B cell (primary cell): Measurements from ENCODE around the gene CYB5B. TPM values are rescaled to one million over a fixed set of nuclear protein-coding genes. Genes with fewer than 3 reads are reported as not detected.

ENCODE experiments used
- ATAC-seq: fragments of 200-7000 bp; cut with Tn5 transposase; one replicate; pipeline ENCODE4 v1.10.0; 2021; ENCODE audit warnings: low read depth, mild to moderate bottlenecking, moderate number of reproducible peaks, moderate library complexity
- CTCF ChIA-PET: fragments of 350-600 bp; sonication (Branson Sonifier 250); formaldehyde crosslinking; loops from one replicate; lab custom pipeline; 2021; ENCODE audit warnings: antibody characterized with exemption, inconsistent platforms; lab: Charles Lee
- POLR2A ChIA-PET: fragments of 350-600 bp; sonication (Branson Sonifier 250); formaldehyde crosslinking; loops from one replicate; lab custom pipeline; 2021; ENCODE audit warnings: antibody characterized with exemption; lab: Charles Lee
- DNase-seq: peaks from one replicate; pipeline ENCODE4 v3.0.0; 2013
- H2AFZ ChIP-seq: 2 replicates; pipeline ENCODE4 v1.6.1; 2012; ENCODE audit warnings: mild to moderate bottlenecking, low read depth, low read length; ENCODE audit not compliant: insufficient read depth, poor library complexity, severe bottlenecking
- H3K27ac ChIP-seq, 2 donors: 1 replicate in 1 of 2; 2 replicates in 1 of 2; pipeline ENCODE4 v1.5.1; 2012 to 2013; ENCODE audit warnings: low read length in 2 of 2, mild to moderate bottlenecking in 2 of 2, moderate library complexity in 1 of 2
- H3K27me3 ChIP-seq, 4 experiments: fragments of 200-600 bp in 1 of 4; sonication (generic) in 1 of 4; replicated peaks in 1 of 4; 1 replicate in 2 of 4; 2 replicates in 2 of 4; pipeline versions ENCODE4 v1.6.1 to v1.7.0; 2013 to 2016; ENCODE audit warnings: low read length in 3 of 4, mild to moderate bottlenecking in 2 of 4, mixed read lengths in 1 of 4, moderate library complexity in 1 of 4; ENCODE audit not compliant: insufficient read depth in 4 of 4, control insufficient read depth in 3 of 4; ENCODE audit errors: control extremely low read depth in 1 of 4
- H3K36me3 ChIP-seq, 2 experiments: replicated peaks in 1 of 2; 1 replicate in 1 of 2; 2 replicates in 1 of 2; pipeline versions ENCODE4 v1.6.1 to v1.7.1; 2013; ENCODE audit warnings: low read length in 1 of 2; ENCODE audit not compliant: insufficient read depth in 2 of 2, control insufficient read depth in 1 of 2; ENCODE audit errors: control extremely low read depth in 1 of 2, extremely low read depth in 1 of 2
- H3K4me1 ChIP-seq, 2 donors: fragments of 200-600 bp in 1 of 2; sonication (generic) in 1 of 2; 1 replicate in 1 of 2; 2 replicates in 1 of 2; pipeline versions ENCODE4 v1.5.1 to v1.6.1; 2013 to 2017; ENCODE audit warnings: low read length in 2 of 2; ENCODE audit not compliant: control insufficient read depth in 2 of 2, insufficient read depth in 2 of 2
- H3K4me2 ChIP-seq: replicated peaks from 2 replicates; pipeline ENCODE3; 2012; ENCODE audit warnings: mild to moderate bottlenecking, low read depth, low read length; ENCODE audit not compliant: poor library complexity, severe bottlenecking
- H3K4me3 ChIP-seq, 5 experiments: fragments of 200-600 bp in 1 of 5; sonication (generic) in 1 of 5; 1 replicate in 3 of 5; 2 replicates in 2 of 5; pipeline versions ENCODE4 v1.5.1 to v1.7.0; 2011 to 2016; ENCODE audit warnings: low read length in 4 of 5, mild to moderate bottlenecking in 4 of 5, low read depth in 2 of 5, control low read depth in 1 of 5, moderate library complexity in 1 of 5; ENCODE audit not compliant: insufficient read depth in 1 of 5; ENCODE audit errors: control extremely low read depth in 1 of 5, extremely low read depth in 1 of 5
- H3K79me2 ChIP-seq: fragments of 200-600 bp; sonication (generic); one replicate; pipeline ENCODE4 v1.6.0; 2016; ENCODE audit warnings: low read length; ENCODE audit not compliant: control insufficient read depth, insufficient read depth
- H3K9ac ChIP-seq: fragments of 200-600 bp; sonication (generic); 2 replicates; pipeline ENCODE4 v1.6.1; 2017; ENCODE audit warnings: mild to moderate bottlenecking, low read length, moderate library complexity
- H3K9me3 ChIP-seq, 3 donors: one replicate each; pipeline versions ENCODE4 v1.6.1 to v1.7.1; 2013; ENCODE audit warnings: low read length in 2 of 3; ENCODE audit not compliant: control insufficient read depth in 2 of 3, insufficient read depth in 1 of 3; ENCODE audit errors: control extremely low read depth in 1 of 3
- H4K20me1 ChIP-seq: 2 replicates; pipeline ENCODE4 v1.6.0; 2012; ENCODE audit warnings: mild to moderate bottlenecking, low read length; ENCODE audit not compliant: insufficient read depth, control insufficient read depth, poor library complexity, severe bottlenecking
- H3K27ac Mint-ChIP-seq: one replicate; pipeline ENCODE4 v1.8.0; 2021; ENCODE audit warnings: mixed read lengths
- H3K27me3 Mint-ChIP-seq: one replicate; pipeline ENCODE4 v1.8.0; 2021; ENCODE audit warnings: mixed read lengths
- H3K4me1 Mint-ChIP-seq: one replicate; pipeline ENCODE4 v1.8.0; 2021; ENCODE audit warnings: mixed read lengths
- H3K4me3 Mint-ChIP-seq: one replicate; pipeline ENCODE4 v1.8.0; 2021; ENCODE audit warnings: mixed read lengths
- H3K9me3 Mint-ChIP-seq: one replicate; pipeline ENCODE4 v1.8.0; 2022; ENCODE audit warnings: mixed read lengths; ENCODE audit not compliant: insufficient read depth
- CTCF ChIP-seq: fragments of 200-600 bp; IDR thresholded peaks from one replicate; pipeline ENCODE4 v1.8.0; 2022; ENCODE audit warnings: antibody characterized with exemption, mild to moderate bottlenecking
- EZH2 ChIP-seq: IDR thresholded peaks from 2 replicates; pipeline ENCODE4 v1.6.1; 2012; ENCODE audit warnings: borderline replicate concordance, low read depth, mild to moderate bottlenecking, moderate library complexity, low read length; ENCODE audit not compliant: insufficient read depth, poor library complexity, severe bottlenecking
- WGBS: methylation state at CpG from one replicate; pipeline ENCODE4 v1.1.5; 2013; ENCODE audit warnings: missing lambda C conversion rate; ENCODE audit not compliant: insufficient coverage; 5-methylcytosine and 5-hydroxymethylcytosine counted together
- intact Hi-C: fragments of 100-400 bp; cut with micrococcal nuclease; formaldehyde crosslinking; loops from one replicate; pipeline ENCODE4 v1.10.0; 2022
- polyA plus RNA-seq: library from polyadenylated mRNA; depleted of rRNA; stranded (reverse); fragments of >200 nt; gene quantifications from 2 replicates; pipeline ENCODE4 v1.2.3, GENCODE V29; 2012
- total RNA-seq, 2 donors: library from RNA; stranded (reverse); fragments of 120-200 nt in 1 of 2; gene quantifications; 1 replicate in 1 of 2; 2 replicates in 1 of 2; pipeline versions ENCODE4 v1.2.3 to v1.2.4, GENCODE V29; 2013 to 2022

The CYB5B gene
- total and polyA plus RNA-seq, 2 donors (not counting 1 experiment from before 2014, with no cell fraction given) = 21.5 to 64.7 TPM

GRCh38 chr16:69408475-69408874 is 15.9 kb upstream of the CYB5B start:
- no peak overlapping the region for H3K9ac ChIP-seq
- TF ChIP-seq CTCF (no peak), EZH2 (no peak)
- no peaks in the 10 kb centered on the region for H3K36me3 ChIP-seq
- no peak overlapping the region for H3K4me3 ChIP-seq
- Mint-ChIP-seq H3K9me3 (no peaks in the 10 kb centered on the region), H3K4me1 (no peaks in the 10 kb centered on the region), H3K27me3 (no peaks in the 10 kb centered on the region), H3K4me3 (no peak overlapping the region), H3K27ac (no peak overlapping the region)
- no peaks in the 10 kb centered on the region for H4K20me1 ChIP-seq
- H3K79me2 ChIP-seq = no peaks in the 10 kb centered on the region
- no peaks in the 10 kb centered on the region for H3K4me1 ChIP-seq
- no peaks in the 10 kb centered on the region for H3K9me3 ChIP-seq
- POLR2A ChIA-PET = no interaction called here
- H3K4me2 ChIP-seq = no peak overlapping the region
- intact Hi-C loops = no loop called here
- peaks cover 0 to 3% (median 0%) of the 10 kb centered on the region in 4 experiments for H3K27me3 ChIP-seq
- ATAC-seq (no peak), DNase-seq (no peak)
- no peak overlapping the region for H2AFZ ChIP-seq
- CTCF ChIA-PET = interaction anchor here (0.7 to 1.5 kb wide), 2 partner anchors 14 to 146 kb away, joined by 3 read pairs; no protein-coding TSS in a partner anchor
- H3K27ac ChIP-seq = no peak overlapping the region
- WGBS = 86% methylated on average over 4 of the region's 6 CpGs

GRCh38 chr16:69410219-69410990 is 14.0 kb upstream of the CYB5B start:
- no peak overlapping the region for H3K9ac ChIP-seq
- no peaks in the 10 kb centered on the region for H3K4me1 ChIP-seq
- 80% methylated on average over 1 of the region's 6 CpGs for WGBS
- no peaks in the 10 kb centered on the region for H3K36me3 ChIP-seq
- ATAC-seq (no peak), DNase-seq (no peak)
- no peak for TF ChIP-seq EZH2
- no peak for TF ChIP-seq CTCF
- no peak overlapping the region for H3K4me3 Mint-ChIP-seq
- no peak overlapping the region for H3K27ac ChIP-seq
- H3K27ac Mint-ChIP-seq = no peak overlapping the region
- H4K20me1 ChIP-seq = no peaks in the 10 kb centered on the region
- H3K27me3 Mint-ChIP-seq = no peaks in the 10 kb centered on the region
- CTCF ChIA-PET = interaction anchor here (0.8 to 1.5 kb wide), 2 partner anchors 15 to 16 kb away, joined by 3 read pairs; no protein-coding TSS in a partner anchor
- no peaks in the 10 kb centered on the region for H3K79me2 ChIP-seq
- POLR2A ChIA-PET = no interaction called here
- H3K4me2 ChIP-seq = no peak overlapping the region
- H3K9me3 ChIP-seq = no peaks in the 10 kb centered on the region
- peaks cover 0 to 3% (median 0%) of the 10 kb centered on the region in 4 experiments for H3K27me3 ChIP-seq
- H2AFZ ChIP-seq = no peak overlapping the region
- intact Hi-C loops = no loop called here
- H3K9me3 Mint-ChIP-seq = no peaks in the 10 kb centered on the region
- H3K4me3 ChIP-seq = no peak overlapping the region
- no peaks in the 10 kb centered on the region for H3K4me1 Mint-ChIP-seq
